AG04450 (cell line): Measurements from ENCODE around the gene GAS1. TPM values are rescaled to one million over a fixed set of nuclear protein-coding genes. Genes with fewer than 3 reads are reported as not detected.

ENCODE experiments used
- CTCF ChIA-PET: fragments of 300-600, 350-600 bp; formaldehyde crosslinking; extraction: SDS; loops from one replicate; lab custom pipeline; 2022; ENCODE audit warnings: antibody characterized with exemption, inconsistent platforms; lab: Charles Lee
- POLR2A ChIA-PET: fragments of 350-600 bp; formaldehyde crosslinking; extraction: SDS; loops from one replicate; lab custom pipeline; 2021; ENCODE audit warnings: antibody characterized with exemption, inconsistent platforms; lab: Yijun Ruan, JAX
- DNase-seq: peaks from one replicate; pipeline ENCODE4 v3.0.0-alpha.2; 2011; ENCODE audit warnings: low read depth, low spot score
- H3K27ac ChIP-seq: one replicate; pipeline ENCODE4 v1.5.1; 2012; ENCODE audit warnings: low read depth, low read length, control low read depth
- H3K27me3 ChIP-seq: one replicate; pipeline ENCODE4 v1.6.0; 2012; ENCODE audit warnings: low read length; ENCODE audit not compliant: control insufficient read depth, insufficient read depth
- H3K4me3 ChIP-seq: 2 replicates; pipeline ENCODE4 v1.5.1; 2011; ENCODE audit warnings: mild to moderate bottlenecking, low read depth, low read length, control low read depth
- H3K9me3 ChIP-seq: 2 replicates; pipeline ENCODE4 v1.5.1; 2012; ENCODE audit warnings: low read length; ENCODE audit not compliant: control insufficient read depth, insufficient read depth
- CTCF ChIP-seq: IDR thresholded peaks from 2 replicates; pipeline ENCODE4 v1.5.1; 2011; ENCODE audit warnings: low read depth, low read length, control low read depth, inconsistent platforms
- polyA plus RNA-seq: library from polyadenylated mRNA; depleted of rRNA; stranded (reverse); fragments of >200 nt; gene quantifications from 2 replicates; pipeline ENCODE4 v1.2.3, GENCODE V29; 2011

Gene GAS1
- polyA plus RNA-seq, 1 experiment: 7.6 TPM

DNA sequence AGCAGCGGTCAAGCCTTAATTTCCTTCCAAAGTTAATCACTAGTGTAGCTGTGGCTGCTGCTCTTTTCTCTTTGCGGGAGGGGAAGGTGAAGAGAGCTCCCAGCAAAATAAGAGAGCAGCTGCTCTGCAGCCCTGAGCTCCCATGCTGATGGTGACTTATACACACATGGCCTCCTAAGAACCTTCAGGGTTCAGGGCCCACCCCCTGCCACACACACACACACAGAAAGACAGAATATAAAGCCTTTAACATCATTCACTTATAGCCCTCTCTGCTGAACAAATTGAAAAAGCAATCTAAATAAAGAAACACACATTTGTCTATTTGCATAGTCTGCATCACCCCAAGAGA lies 43.6 kb downstream of the GAS1 start:
- H3K9me3 ChIP-seq: peaks cover 3% of the 10 kb centered on the region; the same call in 1 of the 2 replicates
- ChIA-PET CTCF (no interaction called here), POLR2A (no interaction called here)
- TF ChIP-seq CTCF: no peak
- H3K4me3 ChIP-seq: no peak overlapping the region
- DNase-seq: no peak
- H3K27ac ChIP-seq: no peak overlapping the region
- peaks cover 23% of the 10 kb centered on the region for H3K27me3 ChIP-seq

- no peak for DNase-seq
- CTCF ChIA-PET: interaction anchor here (0.9 kb wide), 1 partner anchor 416 kb away, joined by 4 read pairs; no protein-coding TSS in a partner anchor
Observed at GRCh38 chr9:86902991-86903733, 44.1 kb downstream of the GAS1 start.

GRCh38 chr9:86902586-86902985 lies 44.7 kb downstream of the GAS1 start:
- ChIA-PET CTCF (interaction anchor here (0.9 kb wide), 1 partner anchor 416 kb away, joined by 4 read pairs; no protein-coding TSS in a partner anchor), POLR2A (no interaction called here)
- no peak overlapping the region for H3K27ac ChIP-seq
- no peak for TF ChIP-seq CTCF
- H3K27me3 ChIP-seq: peaks cover 25% of the 10 kb centered on the region
- peaks cover 3% of the 10 kb centered on the region; the same call in 1 of the 2 replicates for H3K9me3 ChIP-seq
- no peak overlapping the region for H3K4me3 ChIP-seq
- DNase-seq: no peak

More at GRCh38 chr9:86902991-86903733, 44.1 kb downstream of the GAS1 start:
- no peak for TF ChIP-seq CTCF
- no peak overlapping the region for H3K27ac ChIP-seq
- peaks cover 25% of the 10 kb centered on the region for H3K27me3 ChIP-seq
- H3K9me3 ChIP-seq: peaks cover 3% of the 10 kb centered on the region; the same call in 1 of the 2 replicates
- POLR2A ChIA-PET: no interaction called here
- H3K4me3 ChIP-seq: no peak overlapping the region

- POLR2A ChIA-PET: no interaction called here
- no peak for TF ChIP-seq CTCF
Observed at GRCh38 chr9:86902176-86902575, 45.1 kb downstream of the GAS1 start.

GRCh38 chr9:86901511-86901910 lies 45.8 kb downstream of the GAS1 start:
- TF ChIP-seq CTCF: no peak
- H3K4me3 ChIP-seq: no peak overlapping the region
- ChIA-PET POLR2A (no interaction called here), CTCF (no interaction called here)
- peaks cover 25% of the 10 kb centered on the region for H3K27me3 ChIP-seq
- H3K9me3 ChIP-seq: peaks cover 3% of the 10 kb centered on the region; the same call in 1 of the 2 replicates
- H3K27ac ChIP-seq: no peak overlapping the region
- DNase-seq: no peak

More at GRCh38 chr9:86902176-86902575, 45.1 kb downstream of the GAS1 start:
- peaks cover 3% of the 10 kb centered on the region; the same call in 1 of the 2 replicates for H3K9me3 ChIP-seq
- no peak for DNase-seq
- CTCF ChIA-PET: interaction anchor here (0.9 kb wide), 1 partner anchor 415 kb away, joined by 4 read pairs; no protein-coding TSS in a partner anchor
- H3K4me3 ChIP-seq: no peak overlapping the region
- H3K27me3 ChIP-seq: peaks cover 25% of the 10 kb centered on the region
- no peak overlapping the region for H3K27ac ChIP-seq
